IPS DF 4.7 (cell line): Measurements from ENCODE around the gene WNK2.

Source experiments
- DNase-seq: peaks from one replicate; pipeline ENCODE4 v3.0.0-alpha.2; 2013; ENCODE audit warnings: low spot score; ENCODE audit errors: extremely low read depth

Gene WNK2

GRCh38 chr9:93253633-93254032 is 69.7 kb downstream of the WNK2 start:
- DNase-seq: no peak

GRCh38 chr9:93254061-93254481 is 70.1 kb downstream of the WNK2 start:
- no peak for DNase-seq

- DNase-seq: no peak
Measured at GRCh38 chr9:93254806-93255493, 71.0 kb downstream of the WNK2 start.

- DNase-seq: no peak
Measured at GRCh38 chr9:93255494-93255867, 71.5 kb downstream of the WNK2 start.

GRCh38 chr9:93255994-93256877 is 72.3 kb downstream of the WNK2 start:
- no peak for DNase-seq

GRCh38 chr9:93256878-93257807 is 73.2 kb downstream of the WNK2 start:
- no peak for DNase-seq

GRCh38 chr9:93257808-93258331 is 73.9 kb downstream of the WNK2 start:
- no peak for DNase-seq

GRCh38 chr9:93258419-93258817 is 74.5 kb downstream of the WNK2 start:
- no peak for DNase-seq

- no peak for DNase-seq
Measured at GRCh38 chr9:93258818-93259489, 75.0 kb downstream of the WNK2 start.

- DNase-seq: no peak
Measured at GRCh38 chr9:93259490-93260262, 75.7 kb downstream of the WNK2 start.

- DNase-seq: no peak
Measured at GRCh38 chr9:93260263-93261066, 76.5 kb downstream of the WNK2 start.

GRCh38 chr9:93261281-93261680 is 77.3 kb downstream of the WNK2 start:
- DNase-seq: no peak

GRCh38 chr9:93261735-93262523 is 78.0 kb downstream of the WNK2 start:
- no peak for DNase-seq

GRCh38 chr9:93262537-93263310 is 78.8 kb downstream of the WNK2 start:
- no peak for DNase-seq

GRCh38 chr9:93263334-93264229 is 79.6 kb downstream of the WNK2 start:
- DNase-seq: no peak

- no peak for DNase-seq
Measured at GRCh38 chr9:93264338-93265125, 80.6 kb downstream of the WNK2 start.
